Measurements from ENCODE around the gene SOBP. TPM values are rescaled to one million over a fixed set of nuclear protein-coding genes. Genes with fewer than 3 reads are reported as not detected.
A peak's percentile ranks its signal among the peaks of the same experiment; 100 is the strongest.

SOBP gene
- polyA plus RNA-seq, 3 donors = 0.93 to 10.8 (median 1.8) TPM

DNA sequence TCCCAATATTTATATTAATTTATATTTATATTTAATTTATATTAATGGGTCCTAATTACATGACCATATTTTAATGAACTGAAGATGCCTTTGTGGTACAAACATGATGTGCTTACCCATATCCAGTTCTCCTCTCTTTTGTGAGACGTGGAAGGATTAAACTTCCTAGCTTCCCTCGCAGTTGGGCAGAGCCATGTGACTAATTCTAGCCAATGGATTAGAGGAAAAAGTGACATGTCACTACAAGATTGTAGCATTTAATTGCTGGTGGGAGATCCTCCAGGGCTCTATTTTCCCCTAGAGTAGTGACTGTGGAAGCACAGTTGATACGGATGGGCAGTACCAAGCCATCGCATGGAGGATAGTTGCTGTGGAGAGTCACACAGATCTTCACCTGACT is 4.8 kb upstream of the SOBP start:
- 87 to 92% (median 89%) methylated on average over 4 of the region's 4 CpGs for WGBS, 3 donors
- H3K27ac ChIP-seq (ENCODE audit: low read depth, low read length) = no peak overlapping the region

DNA sequence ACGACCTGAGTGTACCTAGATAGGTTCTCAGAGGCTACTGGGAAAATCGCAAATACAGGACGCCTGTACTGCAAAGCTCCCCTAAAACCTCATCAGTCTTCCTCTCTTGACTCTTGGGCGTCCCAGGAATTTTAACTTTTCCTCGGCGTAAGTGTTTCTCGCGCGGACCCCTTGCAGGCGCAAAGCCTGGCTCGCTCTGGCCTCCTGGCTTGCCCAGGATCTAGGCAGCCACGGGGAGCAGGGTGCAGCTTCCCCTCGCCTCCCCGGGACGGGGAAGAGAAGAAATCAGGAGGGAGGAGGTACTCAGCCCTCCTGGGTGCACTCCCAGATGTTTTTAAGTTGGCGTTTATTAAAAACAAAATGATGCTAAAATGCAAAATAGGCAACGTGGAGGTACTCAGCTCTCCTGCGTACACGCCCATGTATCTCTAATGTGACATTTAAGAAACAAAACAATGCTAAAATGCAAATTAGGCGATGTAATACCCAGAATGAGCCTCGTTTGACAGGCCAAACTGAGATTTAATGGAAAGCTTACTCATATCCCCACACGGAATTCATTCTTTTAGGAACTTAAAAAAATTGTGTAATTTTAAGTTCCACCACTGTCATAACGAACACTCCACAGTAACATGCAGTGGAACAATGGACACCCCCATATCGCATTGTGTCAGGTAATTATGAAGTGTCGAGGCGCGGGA is 1.6 kb upstream of the SOBP start:
- H3K27ac ChIP-seq (ENCODE audit: low read depth, low read length) = no peak overlapping the region
- 14 to 30% (median 19%) methylated on average over 26 to 27 of the region's 27 CpGs for WGBS, 3 donors

DNA sequence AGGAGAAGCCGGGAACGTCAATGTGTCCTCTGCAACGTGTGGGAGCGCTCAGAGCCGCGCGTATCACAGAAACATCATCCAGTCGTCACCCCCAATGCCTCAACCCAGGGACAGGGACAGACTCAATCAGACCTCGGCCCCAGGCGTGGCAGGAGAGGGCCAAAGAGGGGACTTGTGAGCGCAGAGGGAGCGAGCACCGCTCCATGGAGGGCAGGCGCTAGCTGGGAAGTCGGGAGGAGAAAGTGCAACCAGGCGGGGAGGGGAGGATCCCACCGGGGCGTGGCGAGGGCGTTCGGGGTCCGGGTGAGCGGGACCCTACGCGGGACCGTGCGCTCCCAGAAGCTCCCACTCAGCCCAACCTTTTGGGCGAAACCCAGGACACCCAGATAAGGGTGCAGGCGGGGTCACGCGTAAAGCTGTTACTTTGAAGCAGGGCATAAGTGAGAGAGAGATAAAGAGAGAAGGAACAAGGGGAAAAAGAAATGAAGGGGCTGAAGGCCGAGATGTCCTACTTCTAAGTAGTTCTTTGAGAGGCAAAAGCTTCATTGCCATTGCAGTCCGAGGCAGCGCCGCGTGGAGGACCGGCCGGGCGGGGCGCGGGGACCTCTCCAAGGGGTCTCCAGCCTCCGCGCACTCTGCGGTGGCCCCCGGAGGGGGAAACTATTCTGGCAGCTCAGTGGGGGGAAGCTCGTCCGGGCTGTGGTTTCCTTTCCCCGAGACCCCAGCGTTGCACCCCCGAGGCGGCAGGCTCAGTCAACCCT is 862 bp upstream of the SOBP start:
- WGBS, 3 donors = 1% methylated on average over 51 of the region's 51 CpGs
- no peak overlapping the region for H3K27ac ChIP-seq (ENCODE audit: low read depth, low read length)

- H3K27ac ChIP-seq (ENCODE audit: low read depth, low read length) = no peak overlapping the region
- WGBS, 3 donors = 0 to 2% (median 1%) methylated on average over 30 of the region's 30 CpGs
These were observed 735 bp downstream of the SOBP start for GRCh38 chr6:107490566-107491137.

- H3K27ac ChIP-seq (ENCODE audit: low read depth, low read length) = no peak overlapping the region
- WGBS, 3 donors = 1 to 2% (median 1%) methylated on average over 37 to 38 of the region's 38 CpGs
These were observed 1.3 kb downstream of the SOBP start for GRCh38 chr6:107491138-107491609.

DNA sequence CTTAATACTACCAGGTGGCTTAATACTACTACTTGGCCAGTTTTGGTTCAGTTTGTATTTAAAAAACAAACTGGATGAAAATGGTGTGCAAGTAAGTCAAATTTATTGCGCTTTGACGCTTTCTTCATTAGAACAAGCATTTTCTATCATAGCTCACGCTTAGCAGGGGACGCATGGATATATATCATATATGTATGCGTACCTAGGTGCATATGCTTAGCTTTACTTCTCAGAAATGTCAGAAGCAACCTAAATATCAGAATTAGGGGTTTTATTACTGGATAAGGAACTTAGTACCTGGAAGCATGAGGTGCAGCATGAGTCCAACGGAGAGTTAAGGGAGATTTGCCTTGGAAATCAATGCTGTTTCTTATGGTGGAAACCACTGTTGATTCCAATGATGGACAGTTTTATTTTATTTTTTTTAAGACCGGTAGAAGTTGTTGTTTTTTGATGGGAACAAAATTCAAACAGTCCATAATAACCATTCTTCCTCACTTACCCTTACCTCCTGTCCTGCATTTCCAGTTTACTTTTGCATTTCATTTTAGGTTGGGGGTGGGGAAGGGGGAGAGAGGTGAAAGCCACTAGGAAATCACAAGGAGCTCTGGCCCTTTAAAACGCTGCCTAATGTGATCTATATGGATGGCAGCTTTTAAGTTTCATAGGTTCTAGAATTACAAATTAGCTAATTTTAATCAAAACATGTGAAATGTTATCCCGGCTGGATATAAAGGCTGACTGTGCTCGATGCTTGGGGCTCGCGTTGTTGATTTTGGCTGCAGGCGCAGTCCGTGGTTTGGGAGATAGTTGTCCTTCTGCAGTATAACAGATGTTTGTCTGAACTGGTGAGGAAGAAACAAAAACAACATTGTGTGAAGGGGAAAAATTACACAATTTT is 2.1 kb downstream of the SOBP start:
- H3K27ac ChIP-seq (ENCODE audit: low read depth, low read length) = no peak overlapping the region
- WGBS, 3 donors = 43 to 64% (median 48%) methylated on average over 14 of the region's 14 CpGs

- H3K27ac ChIP-seq (ENCODE audit: low read depth, low read length) = no peak overlapping the region
- WGBS, 3 donors = 32 to 42% (median 42%) methylated on average over 12 of the region's 12 CpGs
These were observed 3.5 kb downstream of the SOBP start for GRCh38 chr6:107493158-107494057.

DNA sequence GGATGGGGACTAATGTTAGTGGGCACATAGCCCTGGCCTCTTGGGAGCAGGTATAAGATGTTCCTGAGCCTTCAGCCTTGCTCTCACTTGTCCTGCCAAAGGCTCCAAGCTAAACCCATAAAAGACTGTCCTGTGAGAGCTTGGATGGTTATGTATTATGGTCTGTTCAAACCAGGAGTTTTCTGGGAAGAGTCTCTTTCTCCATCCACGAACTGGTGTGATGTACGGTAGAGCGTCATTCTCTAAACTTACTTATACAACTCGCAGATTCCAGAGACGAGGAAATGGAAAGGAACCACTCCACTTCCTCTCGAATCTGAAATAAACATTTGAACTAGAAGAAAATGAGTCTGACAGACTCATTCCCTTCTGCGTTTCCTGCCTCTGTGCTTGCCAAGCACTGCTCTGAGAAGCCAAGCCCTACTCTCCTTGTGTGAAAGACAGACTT is 5.3 kb downstream of the SOBP start:
- peak overlapping the region; percentile 64 for H3K27ac ChIP-seq (ENCODE audit: low read depth, low read length)
- WGBS, 3 donors = 4 to 53% (median 4%) methylated on average over 7 of the region's 7 CpGs

- H3K27ac ChIP-seq (ENCODE audit: low read depth, low read length) = no peak overlapping the region
- WGBS, 3 donors = 52 to 57% (median 55%) methylated on average over 2 of the region's 2 CpGs
These were observed 6.1 kb downstream of the SOBP start for GRCh38 chr6:107495971-107496370.

DNA sequence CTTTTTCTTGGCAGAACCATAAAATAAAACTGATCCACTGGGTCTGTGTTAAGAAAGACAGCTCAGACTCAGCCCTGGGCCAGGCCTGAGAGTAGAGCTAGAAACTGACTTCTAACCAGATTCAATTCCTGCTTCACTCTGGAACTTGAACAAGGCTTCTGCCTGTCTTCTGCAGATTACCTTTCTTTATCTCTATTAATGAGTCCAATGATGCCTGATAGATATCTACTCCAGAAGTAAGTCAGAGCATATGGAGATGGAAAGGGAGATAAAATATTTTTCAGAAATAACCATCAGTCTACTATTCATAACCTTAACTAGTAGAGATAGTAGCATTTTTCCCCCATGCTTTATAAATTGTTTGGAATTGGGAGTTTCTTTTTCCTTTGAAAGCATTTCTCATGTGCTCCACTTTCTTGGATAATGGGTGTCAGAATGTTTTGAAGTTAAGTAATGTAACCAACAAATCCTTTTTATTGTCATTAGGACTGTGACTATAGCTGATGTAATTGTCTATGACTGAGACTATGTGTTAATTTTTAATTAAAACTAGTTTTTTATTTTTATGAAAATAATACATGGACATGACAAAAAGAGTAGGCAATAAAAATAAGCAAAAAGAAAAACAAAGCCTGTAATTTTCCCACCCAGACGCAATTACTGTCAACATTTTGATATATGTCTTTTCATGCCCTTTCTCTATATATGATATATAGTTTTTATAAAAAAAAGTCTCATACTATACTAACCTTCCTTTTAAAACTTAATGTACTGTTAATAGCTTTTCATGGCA is 7.2 kb downstream of the SOBP start:
- 91 to 97% (median 92%) methylated on average over 1 of the region's 1 CpG for WGBS, 3 donors
- no peak overlapping the region for H3K27ac ChIP-seq (ENCODE audit: low read depth, low read length)

GRCh38 chr6:107504270-107505026 is 14.5 kb downstream of the SOBP start:
- H3K27ac ChIP-seq (ENCODE audit: low read depth, low read length) = no peak overlapping the region
- WGBS, 3 donors = 71 to 74% (median 71%) methylated on average over 4 of the region's 4 CpGs

DNA sequence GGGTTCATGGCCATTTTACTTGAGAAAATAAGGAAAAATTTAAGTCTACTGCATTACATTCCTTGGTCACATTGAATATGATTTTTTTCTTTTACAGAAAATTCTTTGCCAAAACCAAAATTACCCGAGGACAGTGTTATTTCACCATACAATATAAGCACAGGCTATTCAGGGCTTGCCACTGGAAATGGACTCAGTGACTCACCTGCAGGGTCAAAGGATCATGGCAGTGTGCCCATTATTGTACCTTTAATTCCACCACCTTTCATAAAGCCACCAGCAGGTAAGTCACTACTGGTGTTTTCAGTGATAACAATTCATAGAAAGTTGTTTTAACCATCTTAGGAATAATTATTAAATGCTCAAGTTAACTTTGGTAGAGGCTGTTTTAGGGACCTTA is 16.2 kb downstream of the SOBP start:
- WGBS, 3 donors = 88 to 89% (median 88%) methylated on average over 1 of the region's 1 CpG
- H3K27ac ChIP-seq (ENCODE audit: low read depth, low read length) = no peak overlapping the region

GRCh38 chr6:107509506-107509905 is 19.6 kb downstream of the SOBP start:
- WGBS, 3 donors = 27 to 53% (median 33%) methylated on average over 3 of the region's 3 CpGs
- no peak overlapping the region for H3K27ac ChIP-seq (ENCODE audit: low read depth, low read length)

- H3K27ac ChIP-seq (ENCODE audit: low read depth, low read length) = no peak overlapping the region
- whole genome bisulfite sequencing, 3 donors = 50 to 78% (median 75%) methylated on average over 2 of the region's 2 CpGs
These were observed 20.2 kb downstream of the SOBP start for GRCh38 chr6:107510108-107510507.

DNA sequence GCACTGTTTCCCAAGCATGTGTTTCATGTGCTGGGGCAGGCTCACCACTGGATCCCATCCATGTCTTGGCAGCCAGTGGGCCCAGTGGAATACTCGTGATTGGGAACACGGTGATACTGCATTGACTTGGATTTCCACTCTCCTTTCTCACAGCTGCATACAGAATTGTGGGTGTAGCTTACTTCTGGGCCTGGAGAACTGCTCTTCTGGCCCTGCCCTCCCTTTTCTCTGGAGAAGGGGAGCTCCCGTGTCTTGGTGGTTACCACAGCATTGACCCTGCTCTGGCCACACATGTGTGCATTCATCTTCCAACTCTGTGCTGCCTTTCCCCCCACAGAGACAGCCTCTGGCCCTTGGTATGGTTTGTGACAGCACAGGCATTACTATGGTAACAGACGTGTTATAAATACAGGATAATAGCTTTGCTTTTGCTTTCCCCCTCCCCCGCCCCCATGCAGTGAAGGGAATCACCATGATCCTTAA is 21.6 kb downstream of the SOBP start:
- no peak overlapping the region for H3K27ac ChIP-seq (ENCODE audit: low read depth, low read length)
- WGBS, 3 donors = 50 to 80% (median 54%) methylated on average over 5 of the region's 5 CpGs

DNA sequence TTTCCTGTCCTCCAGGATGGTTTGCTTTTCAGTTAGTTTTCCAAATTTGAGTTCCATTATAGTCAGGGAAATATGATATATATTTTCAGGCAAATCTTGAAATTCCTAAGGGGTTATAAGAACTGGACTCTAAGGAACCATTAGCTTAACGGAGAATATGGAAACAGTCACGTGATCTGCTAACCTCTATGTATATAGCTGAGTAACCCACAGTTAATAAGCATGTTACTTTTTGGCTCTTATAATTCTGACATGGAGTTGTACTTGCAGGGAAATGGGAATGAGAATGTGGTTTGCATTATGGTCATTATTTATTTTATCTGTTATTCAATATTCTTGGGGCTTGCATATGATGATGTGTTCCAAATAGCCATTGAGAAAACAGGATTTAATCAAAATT is 23.3 kb downstream of the SOBP start:
- 81 to 93% (median 85%) methylated on average over 2 of the region's 2 CpGs for WGBS, 3 donors

More for the DNA sequence above, 23.3 kb downstream of the SOBP start:
- H3K27ac ChIP-seq (ENCODE audit: low read depth, low read length) = no peak overlapping the region

All from adipose tissue (tissue), 3 donors.